DND-41 (cell line): ENCODE data around the gene SLC10A3.

Experiments
- ATAC-seq: fragments of 200-7000 bp; cut with Tn5 transposase; 3 replicates; pipeline ENCODE4 v1.9.1; 2021; ENCODE audit warnings: low read depth; ENCODE audit not compliant: insufficient read depth
- DNase-seq: peaks from one replicate; pipeline ENCODE4 v3.0.0-alpha.2; 2020
- H2AFZ ChIP-seq: 2 replicates; pipeline ENCODE4 v1.6.0; 2012; ENCODE audit warnings: low read depth, low read length
- H3K27ac ChIP-seq: 2 replicates; pipeline ENCODE4 v1.5.1; 2012; ENCODE audit warnings: low read length, inconsistent platforms
- H3K27me3 ChIP-seq: fragments of 200-600 bp; sonication (generic); 2 replicates; pipeline ENCODE4 v1.6.0; 2012; ENCODE audit warnings: low read length, mild to moderate bottlenecking, inconsistent platforms; ENCODE audit not compliant: insufficient read depth, poor library complexity
- H3K36me3 ChIP-seq: 2 replicates; pipeline ENCODE4 v1.5.1; 2012; ENCODE audit warnings: low read length, inconsistent platforms; ENCODE audit not compliant: insufficient read depth
- H3K4me1 ChIP-seq: 2 replicates; pipeline ENCODE4 v1.5.1; 2012; ENCODE audit warnings: mild to moderate bottlenecking, low read length; ENCODE audit not compliant: insufficient read depth
- H3K4me2 ChIP-seq: 2 replicates; pipeline ENCODE4 v1.6.0; 2012; ENCODE audit warnings: mild to moderate bottlenecking, moderate library complexity, low read length, inconsistent platforms; ENCODE audit not compliant: insufficient read depth
- H3K4me3 ChIP-seq, 2 experiments: fragments of 200-600 bp in 1 of 2; shearing (Covaris generic) in 1 of 2; 2 replicates each; pipeline ENCODE4 v1.5.1; 2012 to 2016; ENCODE audit warnings: inconsistent platforms in 2 of 2, low read length in 2 of 2, mild to moderate bottlenecking in 2 of 2, low read depth in 1 of 2, moderate library complexity in 1 of 2
- H3K79me2 ChIP-seq: 2 replicates; pipeline ENCODE4 v1.6.0; 2012; ENCODE audit warnings: low read length, inconsistent platforms; ENCODE audit not compliant: insufficient read depth
- H3K9ac ChIP-seq: 2 replicates; pipeline ENCODE4 v1.6.0; 2012; ENCODE audit warnings: low read depth, mild to moderate bottlenecking, inconsistent platforms, low read length, moderate library complexity
- H3K9me3 ChIP-seq: 2 replicates; pipeline ENCODE4 v1.5.1; 2012; ENCODE audit warnings: low read length, moderate library complexity, mild to moderate bottlenecking, inconsistent platforms; ENCODE audit not compliant: insufficient read depth, severe bottlenecking
- H4K20me1 ChIP-seq: 2 replicates; pipeline ENCODE4 v1.6.0; 2012; ENCODE audit warnings: low read length; ENCODE audit not compliant: insufficient read depth
- CTCF ChIP-seq: IDR thresholded peaks from 2 replicates; pipeline ENCODE4 v1.5.1; 2012; ENCODE audit warnings: borderline replicate concordance, low read length, moderate library complexity, mild to moderate bottlenecking; ENCODE audit not compliant: poor library complexity, severe bottlenecking; ENCODE audit errors: extremely low read depth
- EZH2 ChIP-seq: IDR thresholded peaks from 3 replicates; pipeline ENCODE4 v1.6.1; 2012; ENCODE audit warnings: borderline replicate concordance, low read depth, mild to moderate bottlenecking, moderate library complexity, low read length, inconsistent platforms; ENCODE audit not compliant: severe bottlenecking

The SLC10A3 gene

GRCh38 chrX:154460326-154460725, 30.1 kb downstream of the SLC10A3 start:
- Histone ChIP-seq H3K4me1 (peaks cover 25% of the 10 kb centered on the region), H3K27ac (no peak overlapping the region), H2AFZ (no peak overlapping the region), H3K36me3 (peaks cover 30% of the 10 kb centered on the region), H3K9me3 (no peaks in the 10 kb centered on the region), H3K27me3 (no peaks in the 10 kb centered on the region), H3K4me2 (0 out of 2 replicates have a peak overlapping the region, but pooled peaks have one; percentile 22), H4K20me1 (peaks cover 10% of the 10 kb centered on the region; the same call in 1 of the 2 replicates), H3K4me3 (no peak overlapping the region), H3K9ac (no peak overlapping the region), H3K79me2 (peaks cover 14% of the 10 kb centered on the region)
- DNase-seq (no peak), ATAC-seq (no peak)
- TF ChIP-seq EZH2 (no peak), CTCF (no peak)

GRCh38 chrX:154459832-154460231, 30.6 kb downstream of the SLC10A3 start:
- peaks cover 25% of the 10 kb centered on the region for H3K36me3 ChIP-seq
- peak overlapping the region; percentile 72 for H3K4me2 ChIP-seq
- peak overlapping the region in 1 of 2 experiments; percentile 78; a peak in 2 of 4 replicates for H3K4me3 ChIP-seq
- peaks cover 10% of the 10 kb centered on the region; the same call in 1 of the 2 replicates for H4K20me1 ChIP-seq
- H3K79me2 ChIP-seq = peaks cover 14% of the 10 kb centered on the region
- no peaks in the 10 kb centered on the region for H3K27me3 ChIP-seq
- H3K4me1 ChIP-seq = peaks cover 25% of the 10 kb centered on the region
- peak overlapping the region; percentile 47; the same call in 1 of the 2 replicates for H3K9ac ChIP-seq
- no peak for ATAC-seq
- no peaks in the 10 kb centered on the region for H3K9me3 ChIP-seq
- TF ChIP-seq EZH2 (no peak), CTCF (no peak)
- H3K27ac ChIP-seq = no peak overlapping the region
- no peak for DNase-seq
- H2AFZ ChIP-seq = no peak overlapping the region

GRCh38 chrX:154458954-154459778, 31.3 kb downstream of the SLC10A3 start:
- H3K4me2 ChIP-seq = peak overlapping the region; percentile 72
- DNase-seq (peak; percentile 59), ATAC-seq (peak; percentile 81)
- H3K36me3 ChIP-seq = peaks cover 20% of the 10 kb centered on the region
- peaks cover 14% of the 10 kb centered on the region for H3K79me2 ChIP-seq
- no peaks in the 10 kb centered on the region for H3K27me3 ChIP-seq
- peaks cover 25% of the 10 kb centered on the region for H3K4me1 ChIP-seq
- H3K9me3 ChIP-seq = no peaks in the 10 kb centered on the region
- peak overlapping the region; percentile 67 for H3K9ac ChIP-seq
- no peak overlapping the region; the same call in 1 of the 2 replicates for H3K27ac ChIP-seq
- H3K4me3 ChIP-seq = peak overlapping the region; percentile 47 to 78; a peak in 3 of 4 replicates
- TF ChIP-seq CTCF (no peak), EZH2 (no peak)
- H4K20me1 ChIP-seq = peaks cover 10% of the 10 kb centered on the region; the same call in 1 of the 2 replicates
- H2AFZ ChIP-seq = 0 out of 2 replicates have a peak overlapping the region, but pooled peaks have one; percentile 22
